Panc1 (cell line): Measurements from ENCODE around the gene KIF26B. TPM values are rescaled to one million over a fixed set of nuclear protein-coding genes. Genes with fewer than 3 reads are reported as not detected.

ENCODE experiments used
- ATAC-seq: fragments of 200-7000 bp; cut with Tn5 transposase; 2 replicates; pipeline ENCODE4 v1.9.1; 2020; ENCODE audit warnings: mild to moderate bottlenecking, moderate library complexity
- BruUV-seq: library from RNA; stranded (reverse); fragments of 400-500 nt; replicated peaks from 2 replicates; lab custom pipeline; 2021; lab: Mats Ljungman, UMichigan
- CTCF ChIA-PET: fragments of 300-600 bp; sonication (Branson Sonifier 250); formaldehyde crosslinking; loops from one replicate; lab custom pipeline; 2022; ENCODE audit warnings: antibody characterized with exemption; lab: Charles Lee
- POLR2A ChIA-PET: fragments of 300-600 bp; sonication (Branson Sonifier 250); formaldehyde crosslinking; loops from one replicate; lab custom pipeline; 2022; ENCODE audit warnings: antibody characterized with exemption; lab: Charles Lee
- DNase-seq: peaks from one replicate; pipeline ENCODE4 v3.0.0-alpha.2; 2010; ENCODE audit warnings: low read depth, low spot score
- H3K27ac ChIP-seq: 2 replicates; pipeline ENCODE4 v1.5.1; 2011; ENCODE audit warnings: mild to moderate bottlenecking, low read length, inconsistent platforms
- H3K27me3 ChIP-seq: fragments of 200-500 bp; sonication (Bioruptor generic); 2 replicates; pipeline ENCODE4 v1.6.0; 2014; ENCODE audit warnings: low read length, inconsistent platforms; ENCODE audit not compliant: control insufficient read depth, insufficient read depth
- H3K36me3 ChIP-seq: fragments of 200-500 bp; sonication (Bioruptor generic); 2 replicates; pipeline ENCODE4 v1.5.1; 2014; ENCODE audit warnings: inconsistent platforms, mild to moderate bottlenecking, low read length, moderate library complexity; ENCODE audit not compliant: control insufficient read depth, insufficient read depth
- H3K4me1 ChIP-seq: 2 replicates; pipeline ENCODE4 v1.5.1; 2011; ENCODE audit warnings: inconsistent platforms, mild to moderate bottlenecking, low read length, moderate library complexity; ENCODE audit not compliant: control insufficient read depth, insufficient read depth
- H3K4me3 ChIP-seq, 2 experiments: 2 replicates each; pipeline ENCODE4 v1.5.1; 2011 to 2012; ENCODE audit warnings: low read depth in 2 of 2, low read length in 2 of 2, mild to moderate bottlenecking in 2 of 2, inconsistent platforms in 1 of 2, moderate library complexity in 1 of 2
- H3K9me3 ChIP-seq: fragments of 200-500 bp; sonication (Bioruptor generic); 2 replicates; pipeline ENCODE4 v1.5.1; 2014; ENCODE audit warnings: low read depth, mild to moderate bottlenecking, inconsistent platforms, low read length, moderate library complexity; ENCODE audit not compliant: control insufficient read depth, insufficient read depth
- CTCF ChIP-seq: fragments of 450-650 bp; IDR thresholded peaks from 2 replicates; pipeline ENCODE4 v1.5.1; 2017; ENCODE audit warnings: mild to moderate bottlenecking
- POLR2AphosphoS5 ChIP-seq: IDR thresholded peaks from 2 replicates; pipeline ENCODE4 v1.6.1; 2012; ENCODE audit warnings: mild to moderate bottlenecking, low read depth, low read length, moderate library complexity
- REST ChIP-seq, 2 experiments: IDR thresholded peaks; 2 replicates each; pipeline ENCODE4 v1.6.1; 2011 to 2012; ENCODE audit warnings: low read depth in 2 of 2, control low read depth in 1 of 2, low read length in 1 of 2, mild to moderate bottlenecking in 1 of 2, moderate library complexity in 1 of 2; ENCODE audit not compliant: insufficient read depth in 1 of 2
- SIN3A ChIP-seq: IDR thresholded peaks from 2 replicates; pipeline ENCODE4 v1.6.1; 2012; ENCODE audit warnings: low read depth, mild to moderate bottlenecking, low read length, moderate library complexity, borderline replicate concordance; ENCODE audit not compliant: insufficient read depth
- TCF7L2 ChIP-seq: IDR thresholded peaks from 2 replicates; pipeline ENCODE4 v1.6.1; 2011; ENCODE audit warnings: mild to moderate bottlenecking, low read depth, low read length, inconsistent platforms
- in situ Hi-C: cut with HindIII; loops from 2 replicates; pipeline ENCODE4 v1.10.0; 2016; ENCODE audit warnings: low sequenced_read_pairs, low pct_unique_long_range_greater_than_20kb
- intact Hi-C: fragments of 100-400 bp; cut with micrococcal nuclease; formaldehyde crosslinking; loops from one replicate; pipeline ENCODE4 v1.10.0; 2022; ENCODE audit not compliant: unreplicated experiment
- total RNA-seq: library from RNA; stranded (reverse); gene quantifications from one replicate; pipeline ENCODE4 v1.2.1, GENCODE V29; 2021; ENCODE audit not compliant: unreplicated experiment

Gene KIF26B
- total RNA-seq, 1 experiment from 2014 or later = 0.33 TPM

GRCh38 chr1:245116751-245117150 lies 38.0 kb upstream of the KIF26B start:
- H3K36me3 ChIP-seq = no peaks in the 10 kb centered on the region
- no peaks in the 10 kb centered on the region for H3K4me1 ChIP-seq
- BruUV-seq = no TSS peak
- no peak overlapping the region for H3K27ac ChIP-seq
- H3K4me3 ChIP-seq = no peak overlapping the region
- ATAC-seq (no peak), DNase-seq (no peak)
- CTCF ChIA-PET = no interaction called here
- TF ChIP-seq CTCF (no peak), SIN3A (no peak), REST (IDR thresholded peaks at IDR 0.05; ENCODE audit: insufficient read depth in 1 of 2, low read depth in 2 of 2, low read length in 1 of 2) (no peak), POLR2AphosphoS5 (no peak), TCF7L2 (no peak)
- in situ Hi-C loops = no loop called here
- H3K9me3 ChIP-seq = no peaks in the 10 kb centered on the region
- POLR2A ChIA-PET = no interaction called here
- no peaks in the 10 kb centered on the region for H3K27me3 ChIP-seq
- intact Hi-C loops = no loop called here

- Histone ChIP-seq H3K4me1 (no peaks in the 10 kb centered on the region), H3K27me3 (no peaks in the 10 kb centered on the region), H3K4me3 (no peak overlapping the region), H3K27ac (no peak overlapping the region), H3K36me3 (no peaks in the 10 kb centered on the region), H3K9me3 (no peaks in the 10 kb centered on the region)
- intact Hi-C loops (no loop called here), in situ Hi-C loops (no loop called here)
- DNase-seq (no peak), ATAC-seq (no peak)
- TF ChIP-seq REST (IDR thresholded peaks at IDR 0.05; ENCODE audit: insufficient read depth in 1 of 2, low read depth in 2 of 2, low read length in 1 of 2) = no peak
- TF ChIP-seq POLR2AphosphoS5 = no peak
- no peak for TF ChIP-seq SIN3A
- no peak for TF ChIP-seq TCF7L2
- POLR2A ChIA-PET = no interaction called here
- CTCF ChIA-PET = no interaction called here
- BruUV-seq = no TSS peak
Measured at GRCh38 chr1:245118066-245118465, 36.7 kb upstream of the KIF26B start.
